ENCODE data around the gene TIA1. TPM values are rescaled to one million over a fixed set of nuclear protein-coding genes. Genes with fewer than 3 reads are reported as not detected.
"Not testable (repeated sequence)": the region's sequence is repeated elsewhere in the genome, so short reads cannot be mapped to it uniquely, and the experiment has no call there.

Gene TIA1
- total RNA-seq (100 to 1,000 TPM; 232 to 247 TPM), polyA plus RNA-seq (ENCODE audit: insufficient read length in 2 of 2) (100 to 1,000 TPM; 231 to 249 TPM)
- long read RNA-seq, donor 1, full-length matches to known transcripts: 18 of 29 reads
- long read RNA-seq, donor 1, partial matches to known transcripts: 11 of 29 reads
- long read RNA-seq, donor 1, other reads (novel, unspliced or antisense): 0 of 29 reads
- long read RNA-seq, donor 2, transcript TIA1-219 (4 exons, 853 nt): major isoform, 7 of 9 reads
- long read RNA-seq, donor 2, partial matches to known transcripts: 0 of 9 reads
- long read RNA-seq, donor 2, other reads (novel, unspliced or antisense): 0 of 9 reads
- long read RNA-seq, donor 3, full-length matches to known transcripts: 23 of 23 reads
- long read RNA-seq, donor 3, partial matches to known transcripts: 0 of 23 reads
- long read RNA-seq, donor 3, other reads (novel, unspliced or antisense): 0 of 23 reads
- long read RNA-seq, donor 4, full-length matches to known transcripts: 60 of 100 reads
- long read RNA-seq, donor 4, partial matches to known transcripts: 40 of 100 reads
- long read RNA-seq, donor 4, other reads (novel, unspliced or antisense): 0 of 100 reads

- no peaks in the 10 kb centered on the region for H3K36me3 ChIP-seq (ENCODE audit: control insufficient read depth, insufficient read depth, low read length)
- no peaks in the 10 kb centered on the region for H3K9me3 ChIP-seq (ENCODE audit: control insufficient read depth, insufficient read depth, low read length)
- H3K4me1 ChIP-seq (ENCODE audit: control insufficient read depth, insufficient read depth, low read length): peaks cover 17% of the 10 kb centered on the region
- peak within 1 kb of the TSS; percentile 90 for H3K4me3 ChIP-seq (ENCODE audit: low read depth, low read length)
- peak; percentile 96 to 100 (median 98) for DNase-seq (ENCODE audit: low read depth in 4 of 6, low spot score in 6 of 6)
- WGBS (ENCODE audit: insufficient coverage): 0% methylated on average over 34 of the region's 47 CpGs
- peak within 1 kb of the TSS; percentile 100 for H3K27ac ChIP-seq (ENCODE audit: low read depth, low read length)
- no peaks in the 10 kb centered on the region for H3K27me3 ChIP-seq (ENCODE audit: control insufficient read depth, insufficient read depth, low read length)
Observed at GRCh38 chr2:70248181-70248847, at the start of gene TIA1. Gene TIA1 (minus strand): TSS chr2:70248628. CDS start chr2:70248430, 198 bp downstream.

GRCh38 chr2:70297828-70298227, 49.4 kb upstream of the TIA1 start:
- not testable (repeated sequence) for H3K9me3 ChIP-seq (ENCODE audit: control insufficient read depth, insufficient read depth, low read length); DNase-seq (ENCODE audit: low read depth in 4 of 6, low spot score in 6 of 6); H3K27ac ChIP-seq (ENCODE audit: low read depth, low read length); H3K4me3 ChIP-seq (ENCODE audit: low read depth, low read length); H3K27me3 ChIP-seq (ENCODE audit: control insufficient read depth, insufficient read depth, low read length)
- no CpG with 5 or more reads among the region's 4 CpGs for WGBS (ENCODE audit: insufficient coverage)
- Histone ChIP-seq H3K36me3 (ENCODE audit: control insufficient read depth, insufficient read depth, low read length) (peaks cover 16% of the 10 kb centered on the region), H3K4me1 (ENCODE audit: control insufficient read depth, insufficient read depth, low read length) (peaks cover 23% of the 10 kb centered on the region)

- Histone ChIP-seq H3K36me3 (ENCODE audit: control insufficient read depth, insufficient read depth, low read length) (peaks cover 38% of the 10 kb centered on the region), H3K4me1 (ENCODE audit: control insufficient read depth, insufficient read depth, low read length) (no peaks in the 10 kb centered on the region), H3K27ac (ENCODE audit: low read depth, low read length) (no peak overlapping the region), H3K27me3 (ENCODE audit: control insufficient read depth, insufficient read depth, low read length) (no peaks in the 10 kb centered on the region), H3K4me3 (ENCODE audit: low read depth, low read length) (no peak overlapping the region), H3K9me3 (ENCODE audit: control insufficient read depth, insufficient read depth, low read length) (no peaks in the 10 kb centered on the region)
- 90% methylated on average over 2 of the region's 5 CpGs for WGBS (ENCODE audit: insufficient coverage)
- DNase-seq (ENCODE audit: low read depth in 4 of 6, low spot score in 6 of 6): no peak
Observed at GRCh38 chr2:70283500-70284191, 35.2 kb upstream of the TIA1 start.

- DNase-seq (ENCODE audit: low read depth in 4 of 6, low spot score in 6 of 6): no peak
- Histone ChIP-seq H3K27ac (ENCODE audit: low read depth, low read length) (no peak overlapping the region), H3K9me3 (ENCODE audit: control insufficient read depth, insufficient read depth, low read length) (no peaks in the 10 kb centered on the region), H3K4me1 (ENCODE audit: control insufficient read depth, insufficient read depth, low read length) (no peaks in the 10 kb centered on the region), H3K27me3 (ENCODE audit: control insufficient read depth, insufficient read depth, low read length) (no peaks in the 10 kb centered on the region), H3K4me3 (ENCODE audit: low read depth, low read length) (no peak overlapping the region), H3K36me3 (ENCODE audit: control insufficient read depth, insufficient read depth, low read length) (peaks cover 41% of the 10 kb centered on the region)
- WGBS (ENCODE audit: insufficient coverage): 92% methylated on average over 2 of the region's 5 CpGs
Observed at GRCh38 chr2:70282439-70282838, 34.0 kb upstream of the TIA1 start.

GRCh38 chr2:70280242-70280798, 31.9 kb upstream of the TIA1 start:
- Histone ChIP-seq H3K9me3 (ENCODE audit: control insufficient read depth, insufficient read depth, low read length) (no peaks in the 10 kb centered on the region), H3K27me3 (ENCODE audit: control insufficient read depth, insufficient read depth, low read length) (no peaks in the 10 kb centered on the region), H3K4me3 (ENCODE audit: low read depth, low read length) (no peak overlapping the region), H3K36me3 (ENCODE audit: control insufficient read depth, insufficient read depth, low read length) (peaks cover 46% of the 10 kb centered on the region), H3K4me1 (ENCODE audit: control insufficient read depth, insufficient read depth, low read length) (no peaks in the 10 kb centered on the region), H3K27ac (ENCODE audit: low read depth, low read length) (no peak overlapping the region)
- no peak for DNase-seq (ENCODE audit: low read depth in 4 of 6, low spot score in 6 of 6)
- WGBS (ENCODE audit: insufficient coverage): no CpG with 5 or more reads among the region's 2 CpGs

- Histone ChIP-seq H3K36me3 (ENCODE audit: control insufficient read depth, insufficient read depth, low read length) (peaks cover 28% of the 10 kb centered on the region), H3K9me3 (ENCODE audit: control insufficient read depth, insufficient read depth, low read length) (no peaks in the 10 kb centered on the region), H3K4me1 (ENCODE audit: control insufficient read depth, insufficient read depth, low read length) (no peaks in the 10 kb centered on the region), H3K27ac (ENCODE audit: low read depth, low read length) (no peak overlapping the region), H3K4me3 (ENCODE audit: low read depth, low read length) (no peak overlapping the region), H3K27me3 (ENCODE audit: control insufficient read depth, insufficient read depth, low read length) (no peaks in the 10 kb centered on the region)
- 86% methylated on average over 3 of the region's 3 CpGs for WGBS (ENCODE audit: insufficient coverage)
- no peak for DNase-seq (ENCODE audit: low read depth in 4 of 6, low spot score in 6 of 6)
Observed at GRCh38 chr2:70270323-70270722, 21.9 kb upstream of the TIA1 start.

GRCh38 chr2:70269422-70270302, 21.2 kb upstream of the TIA1 start:
- not testable (repeated sequence) for H3K27ac ChIP-seq (ENCODE audit: low read depth, low read length); H3K27me3 ChIP-seq (ENCODE audit: control insufficient read depth, insufficient read depth, low read length); DNase-seq (ENCODE audit: low read depth in 4 of 6, low spot score in 6 of 6); H3K4me1 ChIP-seq (ENCODE audit: control insufficient read depth, insufficient read depth, low read length); H3K4me3 ChIP-seq (ENCODE audit: low read depth, low read length); H3K9me3 ChIP-seq (ENCODE audit: control insufficient read depth, insufficient read depth, low read length)
- H3K36me3 ChIP-seq (ENCODE audit: control insufficient read depth, insufficient read depth, low read length): peaks cover 29% of the 10 kb centered on the region
- 96% methylated on average over 11 of the region's 18 CpGs for WGBS (ENCODE audit: insufficient coverage)

- not testable (repeated sequence) for H3K27me3 ChIP-seq (ENCODE audit: control insufficient read depth, insufficient read depth, low read length); DNase-seq (ENCODE audit: low read depth in 4 of 6, low spot score in 6 of 6); H3K9me3 ChIP-seq (ENCODE audit: control insufficient read depth, insufficient read depth, low read length); H3K27ac ChIP-seq (ENCODE audit: low read depth, low read length); H3K4me3 ChIP-seq (ENCODE audit: low read depth, low read length); H3K4me1 ChIP-seq (ENCODE audit: control insufficient read depth, insufficient read depth, low read length)
- 95% methylated on average over 11 of the region's 30 CpGs for WGBS (ENCODE audit: insufficient coverage)
- peaks cover 40% of the 10 kb centered on the region for H3K36me3 ChIP-seq (ENCODE audit: control insufficient read depth, insufficient read depth, low read length)
Observed at GRCh38 chr2:70266925-70267324, 18.5 kb upstream of the TIA1 start.

Data from spinal cord (tissue), 10 donors.